Omental fat pad (tissue), 4 donors: ENCODE measurements around the gene CNPY1. TPM values are rescaled to one million over a fixed set of nuclear protein-coding genes. Genes with fewer than 3 reads are reported as not detected.

Experiments
- ATAC-seq: fragments of 150-250 bp; one replicate; pipeline ENCODE4 v1.9.1; 2016; ENCODE audit warnings: mild to moderate bottlenecking, moderate library complexity; ENCODE audit not compliant: low FRiP score
- DNase-seq: peaks from one replicate; pipeline ENCODE4 v3.0.0-alpha.2; 2019; ENCODE audit warnings: low spot score
- total RNA-seq, 4 donors: library from RNA; depleted of rRNA; stranded (reverse); fragments of >200 nt; gene quantifications; one replicate each; pipeline ENCODE4 v1.1.0, GENCODE V29; 2016
- TF ChIP-seq, protein P1 (sequence below), 3 donors: fragments of 450-650 bp; IDR thresholded peaks; one replicate each; pipeline ENCODE4 v1.5.1; 2016 to 2017; ENCODE audit warnings: antibody characterized with exemption in 3 of 3, mild to moderate bottlenecking in 3 of 3, moderate library complexity in 2 of 3

The CNPY1 gene
- total RNA-seq, 4 donors from 2014 or later: not detected

DNA sequence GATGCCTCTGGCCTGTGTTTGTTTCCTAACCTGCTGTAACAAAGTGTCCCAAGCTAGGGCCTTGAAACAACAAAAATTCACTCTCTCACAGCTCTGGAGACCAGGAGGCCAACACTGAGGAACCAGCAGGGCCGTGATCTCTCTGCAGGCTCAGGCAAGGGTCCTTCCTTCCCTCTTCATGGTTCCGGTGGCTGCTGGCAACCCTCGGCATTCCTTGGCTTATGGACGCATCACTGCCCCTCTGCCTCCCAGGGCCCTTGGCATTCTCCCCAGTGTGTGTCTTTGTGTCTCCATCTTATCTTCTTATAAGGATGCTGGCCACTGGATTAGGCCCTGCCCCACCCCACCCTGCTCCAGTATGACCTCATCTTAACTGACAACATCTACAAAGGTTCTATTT, 17.0 kb downstream of the CNPY1 start:
- ATAC-seq (no peak), DNase-seq (no peak)
- TF ChIP-seq, protein P1, sequence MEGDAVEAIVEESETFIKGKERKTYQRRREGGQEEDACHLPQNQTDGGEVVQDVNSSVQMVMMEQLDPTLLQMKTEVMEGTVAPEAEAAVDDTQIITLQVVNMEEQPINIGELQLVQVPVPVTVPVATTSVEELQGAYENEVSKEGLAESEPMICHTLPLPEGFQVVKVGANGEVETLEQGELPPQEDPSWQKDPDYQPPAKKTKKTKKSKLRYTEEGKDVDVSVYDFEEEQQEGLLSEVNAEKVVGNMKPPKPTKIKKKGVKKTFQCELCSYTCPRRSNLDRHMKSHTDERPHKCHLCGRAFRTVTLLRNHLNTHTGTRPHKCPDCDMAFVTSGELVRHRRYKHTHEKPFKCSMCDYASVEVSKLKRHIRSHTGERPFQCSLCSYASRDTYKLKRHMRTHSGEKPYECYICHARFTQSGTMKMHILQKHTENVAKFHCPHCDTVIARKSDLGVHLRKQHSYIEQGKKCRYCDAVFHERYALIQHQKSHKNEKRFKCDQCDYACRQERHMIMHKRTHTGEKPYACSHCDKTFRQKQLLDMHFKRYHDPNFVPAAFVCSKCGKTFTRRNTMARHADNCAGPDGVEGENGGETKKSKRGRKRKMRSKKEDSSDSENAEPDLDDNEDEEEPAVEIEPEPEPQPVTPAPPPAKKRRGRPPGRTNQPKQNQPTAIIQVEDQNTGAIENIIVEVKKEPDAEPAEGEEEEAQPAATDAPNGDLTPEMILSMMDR (IDR thresholded peaks at IDR 0.05): no peak

DNA sequence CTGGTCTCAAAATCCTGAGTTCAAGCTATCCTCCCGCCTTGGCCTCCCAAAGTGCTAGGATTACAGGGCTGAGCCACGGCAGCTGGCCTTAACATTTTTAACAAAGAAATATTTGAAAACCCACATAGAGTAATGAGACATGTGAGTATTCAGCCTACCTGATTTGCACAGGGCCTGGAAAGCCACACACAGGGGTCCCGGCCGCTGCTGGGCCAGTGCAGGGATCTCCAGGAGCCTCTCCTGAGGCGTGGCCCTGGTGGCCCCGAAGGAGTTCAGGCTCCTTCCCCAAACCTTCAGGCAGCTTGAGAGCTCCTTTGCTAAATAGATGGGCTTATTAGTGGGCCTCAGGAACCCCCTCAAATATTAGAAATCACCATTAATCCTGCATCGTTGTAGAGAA, 18.7 kb downstream of the CNPY1 start:
- no peak for DNase-seq
- no peak for ATAC-seq
- TF ChIP-seq, protein P1 (IDR thresholded peaks at IDR 0.05): no peak

DNA sequence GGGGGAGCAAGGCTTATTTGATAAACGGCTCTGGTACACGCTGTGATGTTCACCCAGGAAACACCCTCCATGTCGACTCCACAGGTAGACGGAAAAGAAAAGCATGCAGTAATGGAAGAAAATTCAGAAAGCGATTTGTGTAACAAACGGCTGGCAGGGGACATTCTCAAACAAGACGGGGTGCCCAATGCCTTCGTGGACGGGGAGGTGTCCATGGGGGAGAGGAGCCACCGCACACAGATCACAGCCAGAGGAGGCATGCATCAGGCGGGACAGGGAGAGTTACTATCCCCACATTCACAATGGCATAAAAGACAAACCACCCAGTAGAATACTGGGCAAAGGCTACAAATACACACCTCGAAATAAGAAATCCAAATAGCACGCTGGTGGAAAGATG, 20.1 kb downstream of the CNPY1 start:
- ATAC-seq (no peak), DNase-seq (no peak)
- TF ChIP-seq, protein P1 (IDR thresholded peaks at IDR 0.05): no peak

DNA sequence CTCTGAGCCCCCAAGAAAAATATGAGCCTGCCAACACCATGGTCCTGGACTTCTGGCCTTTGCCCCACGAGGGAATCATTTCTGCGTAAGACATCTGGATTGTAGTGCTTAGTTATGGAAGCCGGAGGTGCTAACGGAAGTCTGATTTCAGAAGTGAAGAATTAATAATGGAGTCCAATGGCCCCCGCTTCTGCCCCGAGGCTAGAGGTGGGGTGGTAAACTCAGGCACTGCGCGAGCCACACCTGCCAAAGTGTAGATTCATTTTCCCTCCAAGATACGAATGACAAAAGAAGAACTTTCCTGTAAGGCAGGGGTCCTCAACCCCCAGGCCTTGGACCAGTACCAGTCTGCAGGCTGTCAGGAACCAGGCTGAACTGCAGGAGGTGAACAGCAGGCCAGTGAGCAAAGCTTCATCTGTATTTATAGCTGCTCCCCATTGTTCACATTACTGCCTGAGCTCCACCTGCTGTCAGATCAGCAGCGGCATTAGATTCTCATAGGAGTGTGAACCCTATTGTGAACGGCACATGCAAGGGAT, 22.3 kb downstream of the CNPY1 start:
- TF ChIP-seq, protein P1 (IDR thresholded peaks at IDR 0.05): no peak
- ATAC-seq (no peak), DNase-seq (no peak)

DNA sequence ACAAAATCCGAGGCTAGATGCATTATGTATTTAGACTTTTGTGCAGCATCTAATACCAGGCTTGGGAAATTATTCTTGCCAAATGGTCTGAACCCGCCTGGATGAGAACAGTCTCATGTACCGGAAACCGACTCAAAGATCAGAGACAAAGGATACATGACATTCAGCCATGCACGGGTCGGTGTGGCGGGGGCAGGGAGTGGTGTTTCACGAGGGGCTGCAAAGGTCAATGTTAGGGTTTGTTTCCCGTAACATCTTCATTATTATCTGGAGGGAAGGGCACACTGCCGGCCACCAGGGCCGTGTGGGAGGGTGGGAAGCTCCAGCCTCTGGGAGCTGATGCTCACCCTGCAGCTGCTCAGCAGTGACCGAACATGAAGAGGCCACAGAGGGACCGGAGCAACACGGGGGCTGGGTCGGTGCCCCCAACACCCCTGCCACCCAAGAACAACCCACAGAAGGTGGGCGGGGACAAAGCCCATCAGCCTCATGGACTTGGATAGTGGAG, 23.1 kb downstream of the CNPY1 start:
- no peak for DNase-seq
- ATAC-seq: no peak

DNA sequence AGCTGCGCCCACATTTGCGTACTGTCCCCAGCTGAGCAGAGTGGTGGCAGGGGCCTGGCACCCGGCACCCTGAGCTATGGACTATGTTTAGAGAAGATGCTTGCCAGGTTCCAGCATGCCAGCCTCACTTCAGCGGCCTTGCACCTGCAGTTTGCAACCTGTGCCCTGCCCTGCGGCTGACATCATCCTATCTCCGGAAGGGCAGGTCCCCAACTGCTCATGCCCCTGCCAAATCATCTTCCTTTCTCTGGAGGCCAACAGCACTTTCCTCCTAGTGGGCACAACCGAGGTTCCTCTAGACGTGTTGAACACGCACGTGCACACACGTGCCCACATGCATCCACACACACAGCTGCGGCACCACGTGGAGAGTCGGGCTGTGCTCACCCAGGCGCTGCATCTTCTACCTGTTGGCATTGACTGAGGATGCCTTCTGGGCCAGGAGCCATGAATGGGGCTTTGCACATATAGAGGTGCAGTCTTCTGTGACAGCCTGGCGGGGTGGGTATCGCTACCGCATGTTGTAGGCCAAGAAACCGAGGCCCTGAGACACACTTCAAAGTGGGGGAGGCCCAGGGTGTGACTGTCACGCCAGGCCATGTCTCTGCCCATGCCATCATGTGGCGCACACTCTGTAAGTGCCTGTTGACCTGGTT, 24.5 kb downstream of the CNPY1 start:
- TF ChIP-seq, protein P1 (IDR thresholded peaks at IDR 0.05): no peak
- DNase-seq: no peak
- no peak for ATAC-seq

More for the DNA sequence above, 23.1 kb downstream of the CNPY1 start:
- TF ChIP-seq, protein P1 (IDR thresholded peaks at IDR 0.05): no peak
